Right lobe of liver (tissue), 4 donors: ENCODE measurements around the gene AKR7A2.

Source experiments
- POLR2A ChIP-seq: fragments of 450-650 bp; IDR thresholded peaks from one replicate; pipeline ENCODE4 v1.6.1; 2017; ENCODE audit warnings: antibody characterized with exemption, mild to moderate bottlenecking
- TF ChIP-seq, protein P1 (sequence below), 4 donors: fragments of 200-600 bp in 3 of 4; fragments of 450-650 bp in 1 of 4; IDR thresholded peaks; one replicate each; pipeline versions ENCODE4 v1.5.1 to v1.8.0; 2016 to 2022; ENCODE audit warnings: antibody characterized with exemption in 4 of 4, mild to moderate bottlenecking in 2 of 4
- donor health status: DM: no; HTN: no; CAD: no.
- donor health status: DM: no; HTN: no; CAD: no.
- donor health status: DM: no; HTN: yes; CAD: no.

- TF ChIP-seq, protein P1, sequence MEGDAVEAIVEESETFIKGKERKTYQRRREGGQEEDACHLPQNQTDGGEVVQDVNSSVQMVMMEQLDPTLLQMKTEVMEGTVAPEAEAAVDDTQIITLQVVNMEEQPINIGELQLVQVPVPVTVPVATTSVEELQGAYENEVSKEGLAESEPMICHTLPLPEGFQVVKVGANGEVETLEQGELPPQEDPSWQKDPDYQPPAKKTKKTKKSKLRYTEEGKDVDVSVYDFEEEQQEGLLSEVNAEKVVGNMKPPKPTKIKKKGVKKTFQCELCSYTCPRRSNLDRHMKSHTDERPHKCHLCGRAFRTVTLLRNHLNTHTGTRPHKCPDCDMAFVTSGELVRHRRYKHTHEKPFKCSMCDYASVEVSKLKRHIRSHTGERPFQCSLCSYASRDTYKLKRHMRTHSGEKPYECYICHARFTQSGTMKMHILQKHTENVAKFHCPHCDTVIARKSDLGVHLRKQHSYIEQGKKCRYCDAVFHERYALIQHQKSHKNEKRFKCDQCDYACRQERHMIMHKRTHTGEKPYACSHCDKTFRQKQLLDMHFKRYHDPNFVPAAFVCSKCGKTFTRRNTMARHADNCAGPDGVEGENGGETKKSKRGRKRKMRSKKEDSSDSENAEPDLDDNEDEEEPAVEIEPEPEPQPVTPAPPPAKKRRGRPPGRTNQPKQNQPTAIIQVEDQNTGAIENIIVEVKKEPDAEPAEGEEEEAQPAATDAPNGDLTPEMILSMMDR (IDR thresholded peaks at IDR 0.05): no peak
- TF ChIP-seq POLR2A: no peak
Observed at GRCh38 chr1:19360432-19360831, 48.5 kb upstream of the AKR7A2 start.
